Astrocyte of the spinal cord (primary cell): Measurements from ENCODE around the gene MED13L.

Source experiments
- DNase-seq: peaks from one replicate; pipeline ENCODE4 v3.0.0; 2011; ENCODE audit warnings: low read depth, low spot score
- H3K4me3 ChIP-seq: 2 replicates; pipeline ENCODE4 v1.5.1; 2011; ENCODE audit warnings: low read depth, mild to moderate bottlenecking, low read length, moderate library complexity
- CTCF ChIP-seq: IDR thresholded peaks from 2 replicates; pipeline ENCODE4 v1.5.1; 2012; ENCODE audit warnings: low read depth, mild to moderate bottlenecking, low read length, inconsistent platforms
- in situ Hi-C: cut with HindIII; loops from 2 replicates; pipeline ENCODE4 v1.10.0; 2017; ENCODE audit warnings: low sequenced_read_pairs

Gene MED13L

GRCh38 chr12:116266631-116267349, 10.7 kb downstream of the MED13L start:
- TF ChIP-seq CTCF = no peak
- in situ Hi-C loops = no loop called here
- no peak overlapping the region for H3K4me3 ChIP-seq
- DNase-seq = peak; percentile 31

GRCh38 chr12:116266168-116266601, 11.3 kb downstream of the MED13L start:
- DNase-seq = peak; percentile 41
- in situ Hi-C loops = no loop called here
- peak; percentile 21 for TF ChIP-seq CTCF
- H3K4me3 ChIP-seq = no peak overlapping the region

- DNase-seq = no peak
- in situ Hi-C loops = no loop called here
- no peak overlapping the region for H3K4me3 ChIP-seq
- no peak for TF ChIP-seq CTCF
Observed at GRCh38 chr12:116265351-116266147, 11.9 kb downstream of the MED13L start.

GRCh38 chr12:116264525-116265070, 12.9 kb downstream of the MED13L start:
- TF ChIP-seq CTCF = no peak
- no peak overlapping the region for H3K4me3 ChIP-seq
- no peak for DNase-seq
- in situ Hi-C loops = no loop called here

GRCh38 chr12:116263844-116264243, 13.6 kb downstream of the MED13L start:
- in situ Hi-C loops = no loop called here
- no peak for TF ChIP-seq CTCF
- no peak for DNase-seq
- no peak overlapping the region for H3K4me3 ChIP-seq

GRCh38 chr12:116263431-116263830, 14.1 kb downstream of the MED13L start:
- no peak for DNase-seq
- H3K4me3 ChIP-seq = no peak overlapping the region
- TF ChIP-seq CTCF = no peak
- in situ Hi-C loops = no loop called here
